ENCODE data around the gene BCCIP.

BCCIP gene

GRCh38 chr10:125797994-125798662, 25.2 kb upstream of the BCCIP start:
- no peaks in the 10 kb centered on the region for H3K9me3 ChIP-seq (ENCODE audit: control insufficient read depth, insufficient read depth, low read length)
- H3K27me3 ChIP-seq (ENCODE audit: control insufficient read depth, low read length) = no peaks in the 10 kb centered on the region
- no peaks in the 10 kb centered on the region for H3K79me2 ChIP-seq (ENCODE audit: control insufficient read depth, low read length)
- TF ChIP-seq EZH2phosphoT487 (IDR thresholded peaks at IDR 0.05; ENCODE audit: borderline replicate concordance, low read length) = no peak
- no peak for TF ChIP-seq CTCF (IDR thresholded peaks at IDR 0.05; ENCODE audit: low read depth, low read length, poor library complexity, severe bottlenecking)
- H3K27ac ChIP-seq (ENCODE audit: low read depth, low read length) = no peak overlapping the region
- no peaks in the 10 kb centered on the region for H3K4me1 ChIP-seq (ENCODE audit: control insufficient read depth, low read length)
- peaks cover 11% of the 10 kb centered on the region for H3K36me3 ChIP-seq (ENCODE audit: control insufficient read depth, low read length)
- H3K4me2 ChIP-seq (ENCODE audit: low read length) = no peak overlapping the region
- no peaks in the 10 kb centered on the region for H3K9me2 ChIP-seq (replicated peaks; ENCODE audit: control insufficient read depth, low read length)
- H4K20me1 ChIP-seq (ENCODE audit: control insufficient read depth, insufficient read depth, low read depth, low read length) = no peaks in the 10 kb centered on the region
- no peak overlapping the region for H3K4me3 ChIP-seq (ENCODE audit: low read length)
- no peaks in the 10 kb centered on the region for H3F3A ChIP-seq (ENCODE audit: control insufficient read depth, insufficient read depth)

- H3K9me2 ChIP-seq (replicated peaks; ENCODE audit: control insufficient read depth, low read length) = no peaks in the 10 kb centered on the region
- TF ChIP-seq EZH2phosphoT487 (IDR thresholded peaks at IDR 0.05; ENCODE audit: borderline replicate concordance, low read length) (no peak), CTCF (IDR thresholded peaks at IDR 0.05; ENCODE audit: low read depth, low read length, poor library complexity, severe bottlenecking) (no peak)
- no peaks in the 10 kb centered on the region for H3K4me1 ChIP-seq (ENCODE audit: control insufficient read depth, low read length)
- H3K27me3 ChIP-seq (ENCODE audit: control insufficient read depth, low read length) = no peaks in the 10 kb centered on the region
- no peaks in the 10 kb centered on the region for H4K20me1 ChIP-seq (ENCODE audit: control insufficient read depth, insufficient read depth, low read depth, low read length)
- H3K4me3 ChIP-seq (ENCODE audit: low read length) = no peak overlapping the region
- no peaks in the 10 kb centered on the region for H3K79me2 ChIP-seq (ENCODE audit: control insufficient read depth, low read length)
- no peaks in the 10 kb centered on the region for H3F3A ChIP-seq (ENCODE audit: control insufficient read depth, insufficient read depth)
- no peak overlapping the region for H3K4me2 ChIP-seq (ENCODE audit: low read length)
- peaks cover 5% of the 10 kb centered on the region for H3K36me3 ChIP-seq (ENCODE audit: control insufficient read depth, low read length)
- no peaks in the 10 kb centered on the region for H3K9me3 ChIP-seq (ENCODE audit: control insufficient read depth, insufficient read depth, low read length)
- H3K27ac ChIP-seq (ENCODE audit: low read depth, low read length) = no peak overlapping the region
Measured at GRCh38 chr10:125799451-125800182, 23.7 kb upstream of the BCCIP start.

GRCh38 chr10:125801574-125801973, 21.8 kb upstream of the BCCIP start:
- no peak overlapping the region for H3K4me3 ChIP-seq (ENCODE audit: low read length)
- no peaks in the 10 kb centered on the region for H3K79me2 ChIP-seq (ENCODE audit: control insufficient read depth, low read length)
- H3F3A ChIP-seq (ENCODE audit: control insufficient read depth, insufficient read depth) = no peaks in the 10 kb centered on the region
- H3K9me2 ChIP-seq (replicated peaks; ENCODE audit: control insufficient read depth, low read length) = no peaks in the 10 kb centered on the region
- H4K20me1 ChIP-seq (ENCODE audit: control insufficient read depth, insufficient read depth, low read depth, low read length) = no peaks in the 10 kb centered on the region
- no peak for TF ChIP-seq EZH2phosphoT487 (IDR thresholded peaks at IDR 0.05; ENCODE audit: borderline replicate concordance, low read length)
- TF ChIP-seq CTCF (IDR thresholded peaks at IDR 0.05; ENCODE audit: low read depth, low read length, poor library complexity, severe bottlenecking) = no peak
- H3K27me3 ChIP-seq (ENCODE audit: control insufficient read depth, low read length) = no peaks in the 10 kb centered on the region
- no peak overlapping the region for H3K27ac ChIP-seq (ENCODE audit: low read depth, low read length)
- no peaks in the 10 kb centered on the region for H3K9me3 ChIP-seq (ENCODE audit: control insufficient read depth, insufficient read depth, low read length)
- no peaks in the 10 kb centered on the region for H3K4me1 ChIP-seq (ENCODE audit: control insufficient read depth, low read length)
- peaks cover 15% of the 10 kb centered on the region for H3K36me3 ChIP-seq (ENCODE audit: control insufficient read depth, low read length)
- no peak overlapping the region for H3K4me2 ChIP-seq (ENCODE audit: low read length)

All from DOHH2 (cell line).